HEK293 (cell line): ENCODE data around the gene CLSTN1.
A peak's percentile ranks its signal among the peaks of the same experiment; 100 is the strongest.

ENCODE experiments used
- CTCF ChIA-PET: fragments of 350-600 bp; formaldehyde crosslinking; extraction: SDS; loops from one replicate; lab custom pipeline; 2021; ENCODE audit warnings: antibody characterized with exemption; lab: Yijun Ruan, JAX
- POLR2A ChIA-PET: fragments of 300-600 bp; formaldehyde crosslinking; extraction: SDS; loops from one replicate; lab custom pipeline; 2020; ENCODE audit warnings: antibody characterized with exemption, inconsistent platforms; lab: Yijun Ruan, JAX
- H3K27ac ChIP-seq: fragments of 200-500 bp; sonication (Bioruptor generic); 2 replicates; pipeline ENCODE4 v1.5.1; 2014; ENCODE audit warnings: low read depth, low read length, control low read depth, inconsistent platforms; ENCODE audit errors: extremely low read depth
- H3K36me3 ChIP-seq, 2 experiments: fragments of 200-500 bp in 1 of 2; sonication (Bioruptor generic) in 1 of 2; 1 replicate in 1 of 2; 2 replicates in 1 of 2; pipeline ENCODE4 v1.5.1; 2014 to 2017; ENCODE audit warnings: inconsistent platforms in 2 of 2, low read length in 2 of 2; ENCODE audit not compliant: control insufficient read depth in 2 of 2, insufficient read depth in 1 of 2
- H3K4me1 ChIP-seq: fragments of 200-500 bp; sonication (Bioruptor generic); 2 replicates; pipeline ENCODE4 v1.5.1; 2014; ENCODE audit warnings: mild to moderate bottlenecking, low read length, inconsistent platforms; ENCODE audit not compliant: control insufficient read depth, insufficient read depth
- H3K4me3 ChIP-seq: 2 replicates; pipeline ENCODE4 v1.5.1; 2011; ENCODE audit warnings: low read depth, mild to moderate bottlenecking, control low read depth, low read length, moderate library complexity
- H3K9me3 ChIP-seq: fragments of 200-500 bp; sonication (Bioruptor generic); 2 replicates; pipeline ENCODE4 v1.5.1; 2014; ENCODE audit warnings: low read depth, low read length, inconsistent platforms; ENCODE audit not compliant: control insufficient read depth, insufficient read depth
- EGR2 ChIP-seq: fragments of 450-650 bp; formaldehyde crosslinking; IDR thresholded peaks from 2 replicates; pipeline ENCODE4 v1.5.1; 2016; ENCODE audit warnings: low read depth, missing biosample characterization, missing genetic modification characterization
- GLIS1 ChIP-seq: fragments of 450-650 bp; formaldehyde crosslinking; IDR thresholded peaks from 2 replicates; pipeline ENCODE4 v1.5.1; 2016; ENCODE audit warnings: missing biosample characterization, missing genetic modification characterization
- KLF9 ChIP-seq: fragments of 450-650 bp; formaldehyde crosslinking; IDR thresholded peaks from 2 replicates; pipeline ENCODE4 v1.5.1; 2016; ENCODE audit warnings: missing biosample characterization, missing genetic modification characterization, low read depth
- MZF1 ChIP-seq: fragments of 450-650 bp; formaldehyde crosslinking; IDR thresholded peaks from 2 replicates; pipeline ENCODE4 v1.5.1; 2017; ENCODE audit warnings: missing biosample characterization, missing genetic modification characterization, borderline replicate concordance
- OSR2 ChIP-seq: fragments of 450-650 bp; formaldehyde crosslinking; IDR thresholded peaks from 2 replicates; pipeline ENCODE4 v1.5.1; 2016; ENCODE audit warnings: missing biosample characterization, missing genetic modification characterization
- SALL2 ChIP-seq: fragments of 450-650 bp; formaldehyde crosslinking; IDR thresholded peaks from 2 replicates; pipeline ENCODE4 v1.5.0; 2017; ENCODE audit warnings: missing biosample characterization, mild to moderate bottlenecking, missing genetic modification characterization, borderline replicate concordance
- ZBTB44 ChIP-seq: fragments of 450-650 bp; IDR thresholded peaks from 2 replicates; pipeline ENCODE4 v1.5.1; 2018; ENCODE audit warnings: missing biosample characterization, mild to moderate bottlenecking, missing genetic modification characterization
- ZBTB7A ChIP-seq: fragments of 450-650 bp; formaldehyde crosslinking; IDR thresholded peaks from 2 replicates; pipeline ENCODE4 v1.5.1; 2016; ENCODE audit warnings: low read depth, missing biosample characterization, missing genetic modification characterization
- ZNF138 ChIP-seq: fragments of 450-650 bp; formaldehyde crosslinking; IDR thresholded peaks from 2 replicates; pipeline ENCODE4 v1.5.1; 2016; ENCODE audit warnings: missing biosample characterization, missing genetic modification characterization, borderline replicate concordance
- ZNF146 ChIP-seq: fragments of 450-650 bp; formaldehyde crosslinking; IDR thresholded peaks from 2 replicates; pipeline ENCODE4 v1.5.1; 2016; ENCODE audit warnings: missing biosample characterization, missing genetic modification characterization
- ZNF157 ChIP-seq: fragments of 450-650 bp; formaldehyde crosslinking; IDR thresholded peaks from 2 replicates; pipeline ENCODE4 v1.5.1; 2016; ENCODE audit warnings: missing biosample characterization, missing genetic modification characterization
- ZNF174 ChIP-seq: fragments of 450-650 bp; formaldehyde crosslinking; IDR thresholded peaks from 2 replicates; pipeline ENCODE4 v1.5.0; 2017; ENCODE audit warnings: missing biosample characterization, mild to moderate bottlenecking, missing genetic modification characterization
- ZNF211 ChIP-seq: fragments of 450-650 bp; formaldehyde crosslinking; IDR thresholded peaks from 2 replicates; pipeline ENCODE4 v1.5.1; 2016; ENCODE audit warnings: low read depth, missing biosample characterization, missing genetic modification characterization
- ZNF248 ChIP-seq: fragments of 450-650 bp; formaldehyde crosslinking; IDR thresholded peaks from 2 replicates; pipeline ENCODE4 v1.5.1; 2017; ENCODE audit warnings: missing biosample characterization, missing genetic modification characterization
- ZNF274 ChIP-seq, 2 experiments: fragments of 200-500 bp in 1 of 2; fragments of 450-650 bp in 1 of 2; sonication (Bioruptor generic) in 1 of 2; formaldehyde crosslinking in 1 of 2; IDR thresholded peaks; 2 replicates each; pipeline versions ENCODE4 v1.5.1 to v1.6.1; 2014 to 2016; ENCODE audit warnings: borderline replicate concordance in 1 of 2, inconsistent platforms in 1 of 2, low read length in 1 of 2, missing biosample characterization in 1 of 2, missing genetic modification characterization in 1 of 2
- ZNF302 ChIP-seq: fragments of 450-650 bp; formaldehyde crosslinking; IDR thresholded peaks from 2 replicates; pipeline ENCODE4 v1.5.1; 2016; ENCODE audit warnings: missing biosample characterization, missing genetic modification characterization, low read depth
- ZNF560 ChIP-seq: fragments of 450-650 bp; formaldehyde crosslinking; IDR thresholded peaks from 2 replicates; pipeline ENCODE4 v1.5.1; 2017; ENCODE audit warnings: missing biosample characterization, missing genetic modification characterization, borderline replicate concordance
- ZNF610 ChIP-seq: fragments of 450-650 bp; formaldehyde crosslinking; IDR thresholded peaks from 2 replicates; pipeline ENCODE4 v1.5.1; 2016; ENCODE audit warnings: missing biosample characterization, missing genetic modification characterization, borderline replicate concordance
- ZNF629 ChIP-seq: fragments of 450-650 bp; formaldehyde crosslinking; IDR thresholded peaks from 2 replicates; pipeline ENCODE4 v1.5.1; 2017; ENCODE audit warnings: missing biosample characterization, missing genetic modification characterization
- ZNF660 ChIP-seq: fragments of 450-650 bp; IDR thresholded peaks from 2 replicates; pipeline ENCODE4 v1.5.1; 2018; ENCODE audit warnings: missing biosample characterization, mild to moderate bottlenecking, missing genetic modification characterization
- TF ChIP-seq, protein P1 (sequence below): fragments of 450-650 bp; formaldehyde crosslinking; IDR thresholded peaks from 2 replicates; pipeline ENCODE4 v1.5.1; 2016; ENCODE audit warnings: missing biosample characterization, missing genetic modification characterization

CLSTN1 gene

DNA sequence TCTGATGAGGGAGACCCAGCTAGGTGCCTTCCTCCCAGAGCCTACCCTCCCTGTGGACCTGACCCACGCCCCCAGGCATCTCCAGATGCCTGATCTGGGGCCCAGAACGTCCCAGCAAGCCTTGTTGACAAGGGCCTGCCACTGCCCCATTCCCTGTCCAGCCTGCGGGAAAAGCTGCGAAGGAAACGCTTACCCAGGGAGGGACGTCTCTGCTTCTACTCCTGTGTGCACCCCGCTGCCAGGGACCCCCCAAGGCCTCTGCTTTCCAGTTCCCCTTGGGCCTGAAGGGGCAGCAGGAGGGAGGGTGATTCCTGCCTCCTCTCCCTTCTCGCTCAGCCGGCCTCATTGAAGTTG, 11.6 kb upstream of the CLSTN1 start:
- ChIA-PET POLR2A (no interaction called here), CTCF (interaction anchor here (1.3 kb wide), 1 partner anchor 49 kb away, joined by 3 read pairs; no protein-coding TSS in a partner anchor)
- H3K27ac ChIP-seq: no peak overlapping the region
- no peak for TF ChIP-seq ZNF302 (tag by site-specific recombination)
- no peak overlapping the region for H3K4me3 ChIP-seq
- no peaks in the 10 kb centered on the region for H3K9me3 ChIP-seq
- no peaks in the 10 kb centered on the region for H3K36me3 ChIP-seq
- H3K4me1 ChIP-seq: no peaks in the 10 kb centered on the region

GRCh38 chr1:9833632-9834031, 9.9 kb upstream of the CLSTN1 start:
- no peak overlapping the region for H3K27ac ChIP-seq
- no peaks in the 10 kb centered on the region for H3K36me3 ChIP-seq
- no peak overlapping the region for H3K4me3 ChIP-seq
- ChIA-PET CTCF (interaction anchor here (0.9 kb wide), 1 partner anchor 8 kb away, joined by 3 read pairs; no protein-coding TSS in a partner anchor), POLR2A (no interaction called here)
- H3K4me1 ChIP-seq: no peaks in the 10 kb centered on the region
- no peak for TF ChIP-seq ZNF174
- TF ChIP-seq ZNF146 (tag by site-specific recombination): no peak
- peak; percentile 57; the same call in 1 of the 2 replicates for TF ChIP-seq EGR2 (tag by site-specific recombination)
- H3K9me3 ChIP-seq: no peaks in the 10 kb centered on the region

DNA sequence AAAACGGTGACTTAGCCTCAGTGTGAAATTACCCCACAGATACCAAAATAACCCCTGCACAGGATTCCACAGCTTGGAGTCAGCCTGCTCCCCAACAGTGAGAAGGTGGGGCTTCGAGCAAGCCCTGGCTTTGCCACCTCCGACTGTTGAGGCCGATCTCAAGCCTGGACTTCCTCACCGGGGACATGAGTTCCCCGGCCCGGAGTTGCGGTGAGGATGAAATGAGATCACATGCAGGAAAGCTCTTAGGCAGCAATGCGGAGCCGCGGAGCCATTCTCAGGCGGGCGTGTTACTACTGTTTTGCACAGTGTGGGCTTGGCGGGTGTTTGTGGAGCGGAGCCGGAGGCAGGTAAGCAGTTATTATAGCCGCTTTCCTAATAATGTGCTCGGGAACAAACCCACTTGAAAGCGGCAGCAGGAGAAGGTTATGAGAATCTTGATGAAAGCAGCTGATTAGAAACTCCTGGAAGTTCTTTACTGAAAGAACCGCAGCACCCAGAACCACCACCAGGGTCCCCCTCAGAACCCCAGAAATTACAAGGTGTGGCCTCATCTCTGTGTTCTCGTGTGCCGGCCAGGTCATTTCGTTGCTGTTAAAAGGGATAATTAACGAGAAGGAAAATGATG, 3.9 kb upstream of the CLSTN1 start:
- Histone ChIP-seq H3K9me3 (no peaks in the 10 kb centered on the region), H3K36me3 (no peaks in the 10 kb centered on the region), H3K27ac (no peak overlapping the region), H3K4me3 (no peak overlapping the region), H3K4me1 (peaks cover 11% of the 10 kb centered on the region)
- ChIA-PET POLR2A (no interaction called here), CTCF (interaction anchor here (1.2 to 2.5 kb wide), 3 partner anchors 15 to 43 kb away, joined by 4 to 24 read pairs (median 5); no protein-coding TSS in a partner anchor)
- TF ChIP-seq ZNF138 (tag by site-specific recombination): no peak
- TF ChIP-seq GLIS1: peak; percentile 61
- no peak for TF ChIP-seq ZNF157 (tag by site-specific recombination)
- TF ChIP-seq OSR2 (tag by site-specific recombination): peak; percentile 36; the same call in 1 of the 2 replicates
- no peak for TF ChIP-seq ZBTB7A (tag by site-specific recombination)

- no peak overlapping the region for H3K4me3 ChIP-seq
- POLR2A ChIA-PET: interaction anchor here (1.1 to 1.6 kb wide), 2 partner anchors 9 to 10 kb away, joined by 3 to 4 read pairs; no protein-coding TSS in a partner anchor
- H3K27ac ChIP-seq: no peak overlapping the region
- no peaks in the 10 kb centered on the region for H3K9me3 ChIP-seq
- TF ChIP-seq SALL2 (tag by site-specific recombination): no peak
- no peak for TF ChIP-seq KLF9 (tag by site-specific recombination)
- TF ChIP-seq ZNF248 (tag by site-specific recombination): no peak
- TF ChIP-seq ZNF660 (tag by site-specific recombination): no peak
- no peak for TF ChIP-seq MZF1 (tag by site-specific recombination)
- TF ChIP-seq ZBTB44 (tag by site-specific recombination): no peak
- no peak for TF ChIP-seq ZNF629 (tag by site-specific recombination)
- TF ChIP-seq ZNF610 (tag by site-specific recombination): no peak
- no peak for TF ChIP-seq ZNF274 (IDR thresholded peaks at IDR 0.05; ENCODE audit: low read length)
- TF ChIP-seq ZNF274 (tag by site-specific recombination; IDR thresholded peaks at IDR 0.05; ENCODE audit: borderline replicate concordance): no peak
- TF ChIP-seq, protein P1, sequence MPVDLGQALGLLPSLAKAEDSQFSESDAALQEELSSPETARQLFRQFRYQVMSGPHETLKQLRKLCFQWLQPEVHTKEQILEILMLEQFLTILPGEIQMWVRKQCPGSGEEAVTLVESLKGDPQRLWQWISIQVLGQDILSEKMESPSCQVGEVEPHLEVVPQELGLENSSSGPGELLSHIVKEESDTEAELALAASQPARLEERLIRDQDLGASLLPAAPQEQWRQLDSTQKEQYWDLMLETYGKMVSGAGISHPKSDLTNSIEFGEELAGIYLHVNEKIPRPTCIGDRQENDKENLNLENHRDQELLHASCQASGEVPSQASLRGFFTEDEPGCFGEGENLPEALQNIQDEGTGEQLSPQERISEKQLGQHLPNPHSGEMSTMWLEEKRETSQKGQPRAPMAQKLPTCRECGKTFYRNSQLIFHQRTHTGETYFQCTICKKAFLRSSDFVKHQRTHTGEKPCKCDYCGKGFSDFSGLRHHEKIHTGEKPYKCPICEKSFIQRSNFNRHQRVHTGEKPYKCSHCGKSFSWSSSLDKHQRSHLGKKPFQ: no peak
- no peak for TF ChIP-seq ZNF211 (tag by site-specific recombination)
- TF ChIP-seq ZNF560 (tag by site-specific recombination): no peak
- TF ChIP-seq, all 188 proteins: peak for 0
- peaks cover 17% of the 10 kb centered on the region for H3K4me1 ChIP-seq
- no peaks in the 10 kb centered on the region for H3K36me3 ChIP-seq
- CTCF ChIA-PET: interaction anchor here (0.7 to 2.5 kb wide), 7 partner anchors 10 to 105 kb away, joined by 3 to 24 read pairs (median 5); no protein-coding TSS in a partner anchor
These were observed 2.9 kb upstream of the CLSTN1 start for GRCh38 chr1:9826616-9827015.
